ENCODE data around the gene SGCB. TPM values are rescaled to one million over a fixed set of nuclear protein-coding genes. Genes with fewer than 3 reads are reported as not detected.

Gene SGCB
- total and polyA plus RNA-seq, 2 donors (not counting 1 experiment from before 2014, with no cell fraction given), result 2.3 to 9.7 TPM

DNA sequence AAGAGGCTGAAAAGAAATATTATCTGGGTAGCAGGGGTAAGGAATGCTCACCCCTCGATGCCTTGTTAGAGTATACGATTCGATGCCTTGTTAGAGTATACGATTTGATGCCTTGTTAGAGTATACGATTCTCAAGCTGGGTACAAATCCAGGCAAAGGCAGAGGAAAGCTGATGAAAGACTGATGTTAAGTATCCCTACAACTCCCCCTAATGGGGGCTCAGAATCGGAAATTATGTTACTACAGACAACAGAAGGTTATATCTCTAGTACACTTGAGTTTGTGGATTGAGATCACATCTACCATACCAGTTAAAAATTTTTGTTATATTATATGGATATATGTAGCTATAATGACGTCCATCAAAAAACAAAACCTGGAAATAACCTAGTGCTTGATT lies 22.7 kb downstream of the SGCB start:
- Histone ChIP-seq H3K27me3 (replicated peaks in 1 of 4; ENCODE audit: control extremely low read depth in 1 of 4, control insufficient read depth in 3 of 4, insufficient read depth in 4 of 4, low read length in 3 of 4) (no peaks in the 10 kb centered on the region), H2AFZ (ENCODE audit: insufficient read depth, low read depth, low read length, poor library complexity, severe bottlenecking) (no peak overlapping the region), H3K4me2 (replicated peaks; ENCODE audit: low read depth, low read length, poor library complexity, severe bottlenecking) (no peak overlapping the region), H3K4me1 (ENCODE audit: control insufficient read depth in 2 of 2, insufficient read depth in 2 of 2, low read length in 2 of 2) (no peaks in the 10 kb centered on the region), H3K4me3 (ENCODE audit: control extremely low read depth in 1 of 5, extremely low read depth in 1 of 5, insufficient read depth in 1 of 5, low read depth in 2 of 5, low read length in 4 of 5) (no peak overlapping the region), H3K79me2 (ENCODE audit: control insufficient read depth, insufficient read depth, low read length) (no peaks in the 10 kb centered on the region), H3K27ac (ENCODE audit: low read length in 2 of 2) (no peak overlapping the region), H3K36me3 (replicated peaks in 1 of 2; ENCODE audit: control extremely low read depth in 1 of 2, control insufficient read depth in 1 of 2, extremely low read depth in 1 of 2, insufficient read depth in 2 of 2, low read length in 1 of 2) (no peaks in the 10 kb centered on the region), H3K9ac (ENCODE audit: low read length) (no peak overlapping the region), H3K9me3 (ENCODE audit: control extremely low read depth in 1 of 3, control insufficient read depth in 2 of 3, insufficient read depth in 1 of 3, low read length in 2 of 3) (no peaks in the 10 kb centered on the region), H4K20me1 (ENCODE audit: control insufficient read depth, insufficient read depth, low read length, poor library complexity, severe bottlenecking) (no peaks in the 10 kb centered on the region)
- H3K9me3 Mint-ChIP-seq (ENCODE audit: insufficient read depth), result no peaks in the 10 kb centered on the region
- intact Hi-C loops (cut with micrococcal nuclease), result no loop called here
- peaks cover 2% of the 10 kb centered on the region for H3K4me1 Mint-ChIP-seq
- H3K27me3 Mint-ChIP-seq, result no peaks in the 10 kb centered on the region
- TF ChIP-seq EZH2 (IDR thresholded peaks at IDR 0.05; ENCODE audit: borderline replicate concordance, insufficient read depth, low read depth, low read length, poor library complexity, severe bottlenecking), result no peak
- TF ChIP-seq, protein P1, sequence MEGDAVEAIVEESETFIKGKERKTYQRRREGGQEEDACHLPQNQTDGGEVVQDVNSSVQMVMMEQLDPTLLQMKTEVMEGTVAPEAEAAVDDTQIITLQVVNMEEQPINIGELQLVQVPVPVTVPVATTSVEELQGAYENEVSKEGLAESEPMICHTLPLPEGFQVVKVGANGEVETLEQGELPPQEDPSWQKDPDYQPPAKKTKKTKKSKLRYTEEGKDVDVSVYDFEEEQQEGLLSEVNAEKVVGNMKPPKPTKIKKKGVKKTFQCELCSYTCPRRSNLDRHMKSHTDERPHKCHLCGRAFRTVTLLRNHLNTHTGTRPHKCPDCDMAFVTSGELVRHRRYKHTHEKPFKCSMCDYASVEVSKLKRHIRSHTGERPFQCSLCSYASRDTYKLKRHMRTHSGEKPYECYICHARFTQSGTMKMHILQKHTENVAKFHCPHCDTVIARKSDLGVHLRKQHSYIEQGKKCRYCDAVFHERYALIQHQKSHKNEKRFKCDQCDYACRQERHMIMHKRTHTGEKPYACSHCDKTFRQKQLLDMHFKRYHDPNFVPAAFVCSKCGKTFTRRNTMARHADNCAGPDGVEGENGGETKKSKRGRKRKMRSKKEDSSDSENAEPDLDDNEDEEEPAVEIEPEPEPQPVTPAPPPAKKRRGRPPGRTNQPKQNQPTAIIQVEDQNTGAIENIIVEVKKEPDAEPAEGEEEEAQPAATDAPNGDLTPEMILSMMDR (IDR thresholded peaks at IDR 0.05), result no peak
- POLR2A ChIA-PET, result no interaction called here
- no peak for ATAC-seq (ENCODE audit: low read depth)
- CTCF ChIA-PET, result interaction anchor here (1.6 kb wide), 1 partner anchor 11 kb away, joined by 4 read pairs; no protein-coding TSS in a partner anchor
- DNase-seq, result no peak
- WGBS (ENCODE audit: insufficient coverage), result no CpG with 5 or more reads among the region's 7 CpGs
- H3K4me3 Mint-ChIP-seq, result no peak overlapping the region
- H3K27ac Mint-ChIP-seq, result no peak overlapping the region

DNA sequence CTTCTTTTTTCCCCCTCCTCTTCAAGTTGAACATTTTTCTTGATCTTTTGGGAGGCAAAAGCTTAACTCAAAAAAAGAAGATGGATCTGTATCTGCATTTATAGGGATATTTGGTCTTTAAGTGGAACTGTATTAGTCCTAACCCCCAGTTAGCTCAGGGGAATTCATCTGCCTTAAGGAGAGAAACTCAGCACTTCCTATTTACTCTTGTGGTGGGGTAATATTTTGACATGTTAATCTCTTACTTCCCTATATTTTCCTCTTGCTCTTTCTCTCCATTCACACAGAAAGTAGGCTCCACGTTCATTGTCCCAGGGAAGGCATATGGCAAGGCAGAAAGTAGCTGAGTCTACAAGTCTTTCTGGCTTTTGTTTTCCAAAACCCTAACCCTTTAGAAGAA lies 23.2 kb downstream of the SGCB start:
- POLR2A ChIA-PET, result no interaction called here
- ATAC-seq (ENCODE audit: low read depth) (no peak), DNase-seq (no peak)
- CTCF ChIA-PET, result no interaction called here
- H3K27me3 ChIP-seq (replicated peaks in 1 of 4; ENCODE audit: control extremely low read depth in 1 of 4, control insufficient read depth in 3 of 4, insufficient read depth in 4 of 4, low read length in 3 of 4), result no peaks in the 10 kb centered on the region
- H3K9ac ChIP-seq (ENCODE audit: low read length), result no peak overlapping the region
- TF ChIP-seq, protein P1 (IDR thresholded peaks at IDR 0.05), result no peak
- TF ChIP-seq EZH2 (IDR thresholded peaks at IDR 0.05; ENCODE audit: borderline replicate concordance, insufficient read depth, low read depth, low read length, poor library complexity, severe bottlenecking), result no peak
- no peaks in the 10 kb centered on the region for H3K27me3 Mint-ChIP-seq
- H3K27ac ChIP-seq (ENCODE audit: low read length in 2 of 2), result no peak overlapping the region
- intact Hi-C loops (cut with micrococcal nuclease), result no loop called here
- peaks cover 2% of the 10 kb centered on the region for H3K4me1 Mint-ChIP-seq
- no peak overlapping the region for H3K4me3 ChIP-seq (ENCODE audit: control extremely low read depth in 1 of 5, extremely low read depth in 1 of 5, insufficient read depth in 1 of 5, low read depth in 2 of 5, low read length in 4 of 5)
- no peaks in the 10 kb centered on the region for H3K79me2 ChIP-seq (ENCODE audit: control insufficient read depth, insufficient read depth, low read length)
- H3K4me2 ChIP-seq (replicated peaks; ENCODE audit: low read depth, low read length, poor library complexity, severe bottlenecking), result no peak overlapping the region
- H3K27ac Mint-ChIP-seq, result no peak overlapping the region
- no peaks in the 10 kb centered on the region for H3K9me3 Mint-ChIP-seq (ENCODE audit: insufficient read depth)
- WGBS (ENCODE audit: insufficient coverage), result no CpG with 5 or more reads among the region's 1 CpG
- H3K4me1 ChIP-seq (ENCODE audit: control insufficient read depth in 2 of 2, insufficient read depth in 2 of 2, low read length in 2 of 2), result no peaks in the 10 kb centered on the region
- H2AFZ ChIP-seq (ENCODE audit: insufficient read depth, low read depth, low read length, poor library complexity, severe bottlenecking), result no peak overlapping the region
- no peaks in the 10 kb centered on the region for H3K9me3 ChIP-seq (ENCODE audit: control extremely low read depth in 1 of 3, control insufficient read depth in 2 of 3, insufficient read depth in 1 of 3, low read length in 2 of 3)
- H4K20me1 ChIP-seq (ENCODE audit: control insufficient read depth, insufficient read depth, low read length, poor library complexity, severe bottlenecking), result no peaks in the 10 kb centered on the region
- no peaks in the 10 kb centered on the region for H3K36me3 ChIP-seq (replicated peaks in 1 of 2; ENCODE audit: control extremely low read depth in 1 of 2, control insufficient read depth in 1 of 2, extremely low read depth in 1 of 2, insufficient read depth in 2 of 2, low read length in 1 of 2)
- no peak overlapping the region for H3K4me3 Mint-ChIP-seq

Data from B cell (primary cell).